ENCODE results near the gene POU6F2.

GRCh38 chr7:39130857-39131526, 153.3 kb downstream of the POU6F2 start:
- TF ChIP-seq CTCF (conservative IDR thresholded peaks at IDR 0.05; ENCODE audit: low read depth, low read length) (no peak), EZH2 (IDR thresholded peaks at IDR 0.05; ENCODE audit: low read length, unreplicated experiment) (no peak)

Measured in PC-3 (cell line).